ENCODE measurements around the gene ADAM12. TPM values are rescaled to one million over a fixed set of nuclear protein-coding genes. Genes with fewer than 3 reads are reported as not detected.

ADAM12 gene
- total RNA-seq, 1 experiment from 2014 or later, result 16.8 TPM

DNA sequence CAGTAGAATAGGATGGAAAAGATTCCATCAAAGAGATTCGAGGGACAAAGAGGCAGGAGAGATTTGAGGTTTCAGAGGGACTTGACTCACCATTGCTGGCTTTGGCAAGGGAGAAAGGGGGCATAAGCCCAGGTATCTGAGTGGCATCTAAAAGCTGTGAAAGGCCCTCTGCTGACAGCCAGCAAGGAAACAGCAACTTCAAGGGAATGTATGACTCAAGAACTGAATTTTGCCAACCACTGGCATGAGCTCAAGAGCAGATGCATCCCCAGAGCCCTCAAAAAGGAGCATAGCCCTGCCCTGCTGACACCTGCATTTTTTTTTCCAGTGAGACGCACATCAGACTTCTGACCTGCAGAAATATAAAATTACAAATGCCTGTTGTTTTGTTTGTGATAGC is 19.6 kb upstream of the ADAM12 start:
- TF ChIP-seq EZH2 (IDR thresholded peaks at IDR 0.05; ENCODE audit: low read depth), result no peak
- TF ChIP-seq, protein P1, sequence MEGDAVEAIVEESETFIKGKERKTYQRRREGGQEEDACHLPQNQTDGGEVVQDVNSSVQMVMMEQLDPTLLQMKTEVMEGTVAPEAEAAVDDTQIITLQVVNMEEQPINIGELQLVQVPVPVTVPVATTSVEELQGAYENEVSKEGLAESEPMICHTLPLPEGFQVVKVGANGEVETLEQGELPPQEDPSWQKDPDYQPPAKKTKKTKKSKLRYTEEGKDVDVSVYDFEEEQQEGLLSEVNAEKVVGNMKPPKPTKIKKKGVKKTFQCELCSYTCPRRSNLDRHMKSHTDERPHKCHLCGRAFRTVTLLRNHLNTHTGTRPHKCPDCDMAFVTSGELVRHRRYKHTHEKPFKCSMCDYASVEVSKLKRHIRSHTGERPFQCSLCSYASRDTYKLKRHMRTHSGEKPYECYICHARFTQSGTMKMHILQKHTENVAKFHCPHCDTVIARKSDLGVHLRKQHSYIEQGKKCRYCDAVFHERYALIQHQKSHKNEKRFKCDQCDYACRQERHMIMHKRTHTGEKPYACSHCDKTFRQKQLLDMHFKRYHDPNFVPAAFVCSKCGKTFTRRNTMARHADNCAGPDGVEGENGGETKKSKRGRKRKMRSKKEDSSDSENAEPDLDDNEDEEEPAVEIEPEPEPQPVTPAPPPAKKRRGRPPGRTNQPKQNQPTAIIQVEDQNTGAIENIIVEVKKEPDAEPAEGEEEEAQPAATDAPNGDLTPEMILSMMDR (conservative IDR thresholded peaks at IDR 0.05), result no peak
- H3K9me2 ChIP-seq (ENCODE audit: insufficient read depth), result no peaks in the 10 kb centered on the region
- no peak overlapping the region for H3K4me3 ChIP-seq
- H3K36me3 ChIP-seq (ENCODE audit: low read depth), result no peaks in the 10 kb centered on the region
- no peaks in the 10 kb centered on the region for H3F3A ChIP-seq (ENCODE audit: insufficient read depth, low read depth)
- intact Hi-C loops (cut with micrococcal nuclease; ENCODE audit: unreplicated experiment), result no loop called here
- H3K27me3 ChIP-seq (ENCODE audit: insufficient read depth, low read depth), result no peaks in the 10 kb centered on the region
- no peak overlapping the region for H2AFZ ChIP-seq
- no peak for DNase-seq
- no peaks in the 10 kb centered on the region for H4K20me1 ChIP-seq (ENCODE audit: insufficient read depth)
- ChIA-PET CTCF (no interaction called here), POLR2A (ENCODE audit: unreplicated experiment) (interaction anchor here (0.5 to 0.7 kb wide), 2 partner anchors 25 to 409 kb away, joined by 6 to 11 read pairs; no protein-coding TSS in a partner anchor)
- H3K27ac ChIP-seq, result no peak overlapping the region
- no peak overlapping the region for H3K4me2 ChIP-seq
- H3K9me3 ChIP-seq (ENCODE audit: insufficient read depth, low read depth), result no peaks in the 10 kb centered on the region
- no peaks in the 10 kb centered on the region for H3K4me1 ChIP-seq (replicated peaks; ENCODE audit: insufficient read depth)
- no TSS peak for BruUV-seq (replicated peaks)
- no peaks in the 10 kb centered on the region for H3K79me2 ChIP-seq (ENCODE audit: low read depth)

DNA sequence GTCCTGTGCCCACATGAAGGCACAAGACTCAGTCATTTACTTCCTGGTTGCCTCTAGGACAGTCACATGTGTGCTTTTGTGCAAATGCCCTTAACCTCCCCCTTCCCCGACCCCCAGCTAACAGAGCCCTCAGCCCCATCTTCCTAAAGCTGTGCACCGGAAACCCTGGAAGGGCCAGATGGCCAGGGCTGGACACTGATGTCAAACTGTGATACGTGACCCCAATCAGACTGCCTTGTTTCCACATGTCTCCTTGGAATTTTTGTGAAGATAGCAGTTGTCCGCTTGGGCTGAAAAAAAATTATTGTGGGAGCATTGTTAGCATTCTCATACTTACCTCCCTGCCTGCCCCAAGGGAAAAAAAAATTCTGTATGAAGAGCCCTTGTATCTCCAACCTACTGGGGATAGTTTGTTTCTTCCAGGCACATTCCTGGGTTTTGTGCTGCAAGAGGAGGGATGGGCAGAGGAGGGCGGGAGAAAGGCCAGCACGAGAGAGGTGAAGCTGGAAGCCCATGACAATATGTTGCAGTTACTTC is 17.0 kb upstream of the ADAM12 start:
- H3K4me2 ChIP-seq, result no peak overlapping the region
- H3K4me3 ChIP-seq, result no peak overlapping the region
- H3K9me2 ChIP-seq (ENCODE audit: insufficient read depth), result no peaks in the 10 kb centered on the region
- no peak overlapping the region for H2AFZ ChIP-seq
- no peak overlapping the region for H3K27ac ChIP-seq
- no peaks in the 10 kb centered on the region for H3K9me3 ChIP-seq (ENCODE audit: insufficient read depth, low read depth)
- H3K36me3 ChIP-seq (ENCODE audit: low read depth), result no peaks in the 10 kb centered on the region
- intact Hi-C loops (cut with micrococcal nuclease; ENCODE audit: unreplicated experiment), result no loop called here
- no peak for DNase-seq
- ChIA-PET POLR2A (ENCODE audit: unreplicated experiment) (no interaction called here), CTCF (no interaction called here)
- no peaks in the 10 kb centered on the region for H3K27me3 ChIP-seq (ENCODE audit: insufficient read depth, low read depth)
- H3K79me2 ChIP-seq (ENCODE audit: low read depth), result no peaks in the 10 kb centered on the region
- no peaks in the 10 kb centered on the region for H4K20me1 ChIP-seq (ENCODE audit: insufficient read depth)
- no peaks in the 10 kb centered on the region for H3K4me1 ChIP-seq (replicated peaks; ENCODE audit: insufficient read depth)
- no peaks in the 10 kb centered on the region for H3F3A ChIP-seq (ENCODE audit: insufficient read depth, low read depth)
- BruUV-seq (replicated peaks), result no TSS peak
- TF ChIP-seq EZH2 (IDR thresholded peaks at IDR 0.05; ENCODE audit: low read depth), result no peak
- TF ChIP-seq, protein P1 (conservative IDR thresholded peaks at IDR 0.05), result no peak

DNA sequence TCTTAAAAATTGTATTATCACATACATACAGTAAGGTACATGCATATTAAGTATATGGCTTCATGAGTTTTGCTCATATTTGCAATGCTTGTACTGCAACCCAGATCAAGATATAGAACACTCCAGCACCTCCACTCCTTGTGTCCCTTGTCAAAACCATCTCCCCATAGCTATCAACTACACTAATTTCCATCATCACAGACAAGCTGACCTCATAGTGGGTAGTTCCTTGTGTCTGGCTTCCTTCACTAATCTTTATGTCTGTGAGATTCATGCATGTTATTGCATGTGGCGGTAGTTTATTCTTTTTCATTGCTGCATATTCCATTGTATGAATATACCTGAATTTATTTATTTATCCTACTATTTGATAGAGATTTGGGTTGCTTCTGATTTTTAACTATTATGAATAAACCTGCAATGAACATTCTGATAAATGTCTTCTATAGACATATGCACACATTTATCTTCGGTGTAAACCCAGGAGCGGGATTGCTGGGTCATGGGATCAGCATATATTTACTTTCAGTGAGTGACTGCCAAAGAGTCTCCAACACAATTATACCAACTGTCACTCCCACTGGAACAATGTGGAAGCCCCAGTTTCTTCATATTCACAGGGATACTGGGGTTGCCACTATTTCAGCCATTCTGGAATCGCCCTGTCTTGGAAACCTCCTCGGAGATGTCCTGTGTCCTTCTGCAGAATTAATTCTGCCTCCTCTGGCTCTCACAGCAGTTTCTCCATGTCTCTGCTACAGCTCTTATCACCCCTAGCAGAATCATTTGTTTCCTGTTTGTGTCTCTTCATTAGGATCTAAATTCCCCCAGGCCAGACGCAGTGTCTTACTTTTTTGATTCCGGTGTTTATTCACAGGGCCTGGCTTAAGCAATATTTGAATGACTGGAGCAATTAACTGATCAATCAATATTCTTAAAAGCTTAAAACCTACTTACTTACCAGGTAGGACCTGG is 14.7 kb upstream of the ADAM12 start:
- no peaks in the 10 kb centered on the region for H3K79me2 ChIP-seq (ENCODE audit: low read depth)
- no peak for DNase-seq
- no peak for TF ChIP-seq EZH2 (IDR thresholded peaks at IDR 0.05; ENCODE audit: low read depth)
- TF ChIP-seq, protein P1 (conservative IDR thresholded peaks at IDR 0.05), result no peak
- peaks cover 12% of the 10 kb centered on the region for H3K4me1 ChIP-seq (replicated peaks; ENCODE audit: insufficient read depth)
- H4K20me1 ChIP-seq (ENCODE audit: insufficient read depth), result no peaks in the 10 kb centered on the region
- CTCF ChIA-PET, result no interaction called here
- H2AFZ ChIP-seq, result no peak overlapping the region
- H3K36me3 ChIP-seq (ENCODE audit: low read depth), result no peaks in the 10 kb centered on the region
- H3K4me3 ChIP-seq, result no peak overlapping the region
- H3K27me3 ChIP-seq (ENCODE audit: insufficient read depth, low read depth), result no peaks in the 10 kb centered on the region
- H3K4me2 ChIP-seq, result no peak overlapping the region
- BruUV-seq (replicated peaks), result no TSS peak
- POLR2A ChIA-PET (ENCODE audit: unreplicated experiment), result no interaction called here
- H3K9me3 ChIP-seq (ENCODE audit: insufficient read depth, low read depth), result no peaks in the 10 kb centered on the region
- peaks cover 5% of the 10 kb centered on the region; the same call in 1 of the 2 replicates for H3F3A ChIP-seq (ENCODE audit: insufficient read depth, low read depth)
- H3K9me2 ChIP-seq (ENCODE audit: insufficient read depth), result no peaks in the 10 kb centered on the region
- H3K27ac ChIP-seq, result no peak overlapping the region
- intact Hi-C loops (cut with micrococcal nuclease; ENCODE audit: unreplicated experiment), result no loop called here
